Right lobe of liver (tissue), 6 donors: ENCODE data around the gene COPS4. TPM values are rescaled to one million over a fixed set of nuclear protein-coding genes. Genes with fewer than 3 reads are reported as not detected.

ENCODE experiments used
- ATAC-seq, 4 donors: fragments of 200-7000 bp; cut with Tn5 transposase; one replicate each; pipeline ENCODE4 v1.9.1; 2020; ENCODE audit warnings: mild to moderate bottlenecking in 4 of 4, moderate library complexity in 4 of 4
- DNase-seq, 3 donors: peaks; one replicate each; pipeline ENCODE4 v3.0.0-alpha.2; 2020
- H3K27ac ChIP-seq, 3 donors: fragments of 200-600 bp; one replicate each; pipeline ENCODE4 v1.8.0; 2022
- H3K27me3 ChIP-seq, 2 donors: fragments of 200-600 bp; one replicate each; pipeline ENCODE4 v1.8.0; 2022
- H3K36me3 ChIP-seq, 4 donors: fragments of 200-600 bp; sonication (generic) in 1 of 4; one replicate each; pipeline versions ENCODE4 v1.5.1 to v1.8.0; 2017 to 2022; ENCODE audit warnings: control low read depth in 1 of 4
- H3K4me1 ChIP-seq, 4 donors: fragments of 200-600 bp; sonication (generic) in 1 of 4; one replicate each; pipeline versions ENCODE4 v1.5.1 to v1.8.0; 2017 to 2022; ENCODE audit warnings: control low read depth in 1 of 4
- H3K4me3 ChIP-seq, 3 donors: fragments of 200-600 bp; one replicate each; pipeline ENCODE4 v1.8.0; 2022
- H3K9me3 ChIP-seq, 4 donors: fragments of 200-600 bp; sonication (generic) in 1 of 4; one replicate each; pipeline versions ENCODE4 v1.5.1 to v1.8.0; 2017 to 2022; ENCODE audit warnings: control low read depth in 1 of 4
- POLR2A ChIP-seq: fragments of 450-650 bp; IDR thresholded peaks from one replicate; pipeline ENCODE4 v1.6.1; 2017; ENCODE audit warnings: antibody characterized with exemption, mild to moderate bottlenecking
- WGBS: methylation state at CpG from one replicate; pipeline ENCODE4 v1.1.6; 2018; ENCODE audit warnings: low coverage, low lambda C conversion rate; ENCODE audit not compliant: insufficient coverage; ENCODE audit errors: missing lambda C conversion rate; 5-methylcytosine and 5-hydroxymethylcytosine counted together
- intact Hi-C, 2 donors: fragments of 100-400 bp; cut with DNase I; formaldehyde crosslinking; loops; one replicate each; pipeline versions ENCODE4 v1.11.2 to v1.14.1; 2022
- total RNA-seq, 6 experiments: library from RNA; depleted of rRNA in 2 of 6; stranded (reverse); fragments of >200 nt in 2 of 6; fragmentation: NEBNext Ultra II Directional in 3 of 6; extraction: Animal tissue kit (Norgen Biotek cat#: 25700) in 3 of 6; gene quantifications; one replicate each; pipeline versions ENCODE4 v1.1.0 to v1.2.4, GENCODE V29; 2016 to 2023
- TF ChIP-seq, protein P1 (sequence below), 4 donors: fragments of 200-600 bp in 3 of 4; fragments of 450-650 bp in 1 of 4; IDR thresholded peaks; one replicate each; pipeline versions ENCODE4 v1.5.1 to v1.8.0; 2016 to 2022; ENCODE audit warnings: antibody characterized with exemption in 4 of 4, mild to moderate bottlenecking in 2 of 4
- donor health status: DM: no; HTN: yes; CAD: no.
- donor health status: DM: no; HTN: no; CAD: no.
- donor health status: DM: no; HTN: no; CAD: no.
- donor health status: DM: no; HTN: yes; CAD: no.
- donor health status: DM: no; HTN: yes; CAD: no.

Gene COPS4
- total RNA-seq, 6 experiments from 2014 or later: 11.1 to 18.9 (median 14.7) TPM

DNA sequence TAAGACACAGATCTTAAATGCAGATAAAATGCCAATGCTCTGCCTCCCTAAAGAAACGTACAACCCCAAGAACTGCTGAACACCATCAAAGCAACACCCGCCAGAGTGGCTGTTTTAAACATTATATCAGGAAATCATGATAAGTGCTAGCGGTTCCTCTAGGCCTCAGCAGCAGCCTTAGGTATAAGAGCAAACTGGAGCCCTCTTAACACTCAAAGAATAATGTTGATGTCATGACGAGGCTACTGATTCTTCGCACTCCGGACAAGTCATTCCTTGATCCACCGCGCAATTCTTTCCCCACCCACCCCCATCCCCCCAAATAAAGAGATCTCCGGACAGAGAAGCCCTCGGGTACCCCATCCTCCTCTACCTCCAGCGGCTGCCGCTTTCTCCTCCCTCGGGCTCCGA, 24.9 kb upstream of the COPS4 start:
- TF ChIP-seq, protein P1, sequence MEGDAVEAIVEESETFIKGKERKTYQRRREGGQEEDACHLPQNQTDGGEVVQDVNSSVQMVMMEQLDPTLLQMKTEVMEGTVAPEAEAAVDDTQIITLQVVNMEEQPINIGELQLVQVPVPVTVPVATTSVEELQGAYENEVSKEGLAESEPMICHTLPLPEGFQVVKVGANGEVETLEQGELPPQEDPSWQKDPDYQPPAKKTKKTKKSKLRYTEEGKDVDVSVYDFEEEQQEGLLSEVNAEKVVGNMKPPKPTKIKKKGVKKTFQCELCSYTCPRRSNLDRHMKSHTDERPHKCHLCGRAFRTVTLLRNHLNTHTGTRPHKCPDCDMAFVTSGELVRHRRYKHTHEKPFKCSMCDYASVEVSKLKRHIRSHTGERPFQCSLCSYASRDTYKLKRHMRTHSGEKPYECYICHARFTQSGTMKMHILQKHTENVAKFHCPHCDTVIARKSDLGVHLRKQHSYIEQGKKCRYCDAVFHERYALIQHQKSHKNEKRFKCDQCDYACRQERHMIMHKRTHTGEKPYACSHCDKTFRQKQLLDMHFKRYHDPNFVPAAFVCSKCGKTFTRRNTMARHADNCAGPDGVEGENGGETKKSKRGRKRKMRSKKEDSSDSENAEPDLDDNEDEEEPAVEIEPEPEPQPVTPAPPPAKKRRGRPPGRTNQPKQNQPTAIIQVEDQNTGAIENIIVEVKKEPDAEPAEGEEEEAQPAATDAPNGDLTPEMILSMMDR (IDR thresholded peaks at IDR 0.05): no peak
- no peak for TF ChIP-seq POLR2A
- Histone ChIP-seq H3K27ac (peak overlapping the region; percentile 69 to 83 (median 76)), H3K4me3 (peak overlapping the region; percentile 75 to 85 (median 80)), H3K27me3 (no peaks in the 10 kb centered on the region), H3K9me3 (no peaks in the 10 kb centered on the region), H3K36me3 (no peaks in the 10 kb centered on the region), H3K4me1 (peaks cover 0 to 23% (median 11%) of the 10 kb centered on the region in 4 donors)
- under 1% methylated on average over 14 of the region's 14 CpGs for WGBS
- intact Hi-C loops: no loop called here
- ATAC-seq (peak in 1 of 4 donors; percentile 2), DNase-seq (no peak)

DNA sequence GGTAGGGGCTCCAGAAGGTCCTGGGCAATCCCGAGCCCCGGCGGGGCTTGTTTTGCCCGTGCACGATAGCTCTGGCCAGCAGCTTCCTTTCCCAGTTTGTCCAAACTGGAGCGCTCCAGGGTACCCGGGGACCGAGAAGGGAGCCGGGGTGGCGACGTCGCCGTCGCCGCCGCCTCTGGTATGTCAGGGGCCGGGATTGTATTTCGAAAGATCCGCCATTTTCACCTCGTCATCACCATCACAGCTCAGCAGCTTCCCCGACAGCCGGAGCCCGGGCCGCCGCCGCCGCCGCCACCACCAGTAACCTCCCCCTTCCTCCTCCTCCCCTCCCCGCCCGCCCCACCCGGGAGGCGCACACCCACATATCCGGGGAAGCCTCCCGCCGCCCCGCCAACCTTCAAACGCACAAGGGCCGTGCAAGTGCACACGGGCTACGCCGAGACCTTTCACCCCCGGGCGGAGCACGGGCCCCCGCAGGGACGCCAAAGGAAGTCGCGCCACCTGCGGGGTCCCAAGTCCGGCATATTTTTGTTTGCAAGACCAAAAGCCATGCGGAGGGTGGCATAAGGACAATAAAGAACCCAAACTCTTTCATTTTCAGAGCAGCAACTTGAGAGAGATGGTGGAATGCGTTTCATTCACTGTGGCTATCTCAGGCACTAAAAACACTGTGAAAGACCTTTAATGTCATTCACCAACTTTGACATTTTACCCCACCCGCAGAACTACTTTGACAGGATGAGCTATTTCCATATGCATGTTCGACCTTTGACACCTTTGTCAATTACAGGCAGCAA, 24.3 kb upstream of the COPS4 start, which contains the start of gene LIN54:
LIN54 (minus strand) TSS at position 302 of the 797 bp plus-strand sequence. CDS start 25,979 bp downstream, outside the sequence.
- Histone ChIP-seq H3K27ac (peak within 1 kb of the TSS; percentile 69 to 83 (median 76)), H3K4me1 (peaks cover 0 to 23% (median 11%) of the 10 kb centered on the region in 4 donors), H3K36me3 (no peaks in the 10 kb centered on the region), H3K27me3 (no peaks in the 10 kb centered on the region), H3K9me3 (no peaks in the 10 kb centered on the region), H3K4me3 (peak within 1 kb of the TSS; percentile 75 to 85 (median 80))
- 2% methylated on average over 15 of the region's 54 CpGs for WGBS
- DNase-seq (peak; percentile 87 to 89 (median 89)), ATAC-seq (peak; percentile 66 to 72 (median 70))
- TF ChIP-seq, protein P1 (IDR thresholded peaks at IDR 0.05): no peak
- TF ChIP-seq POLR2A: peak; percentile 27
- intact Hi-C loops: no loop called here

DNA sequence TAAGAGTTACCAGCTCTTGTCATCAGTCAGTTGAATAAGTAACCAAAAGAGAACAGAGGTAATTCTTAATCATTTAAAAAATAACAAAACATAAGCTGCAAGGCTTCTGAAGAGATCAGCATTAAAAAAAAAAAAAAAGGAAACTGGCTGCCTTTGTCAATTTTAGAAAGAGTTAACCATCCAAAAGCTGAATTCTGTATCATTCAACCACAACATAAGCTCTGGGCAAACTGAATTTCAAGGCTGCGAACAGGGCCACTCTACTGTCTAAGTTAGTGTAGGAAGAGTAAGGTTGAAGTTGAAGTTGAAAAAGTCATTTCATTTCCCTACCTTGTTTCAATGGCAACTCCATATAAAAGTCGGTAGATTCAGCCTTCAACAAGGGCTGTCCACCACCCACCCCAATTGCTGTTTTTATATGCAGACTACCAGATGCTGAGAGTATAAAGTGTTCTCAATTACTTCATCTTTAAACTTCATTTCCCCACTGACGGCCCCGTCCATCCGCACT, 23.2 kb upstream of the COPS4 start:
- DNase-seq (no peak), ATAC-seq (no peak)
- Histone ChIP-seq H3K9me3 (no peaks in the 10 kb centered on the region), H3K4me1 (peaks cover 0 to 23% (median 11%) of the 10 kb centered on the region in 4 donors), H3K4me3 (peak overlapping the region; percentile 65 to 85 (median 70)), H3K27ac (peak overlapping the region; percentile 67 to 76 (median 72)), H3K36me3 (no peaks in the 10 kb centered on the region), H3K27me3 (no peaks in the 10 kb centered on the region)
- 3% methylated on average over 5 of the region's 5 CpGs for WGBS
- TF ChIP-seq, protein P1 (IDR thresholded peaks at IDR 0.05): no peak
- no peak for TF ChIP-seq POLR2A
- intact Hi-C loops: no loop called here

DNA sequence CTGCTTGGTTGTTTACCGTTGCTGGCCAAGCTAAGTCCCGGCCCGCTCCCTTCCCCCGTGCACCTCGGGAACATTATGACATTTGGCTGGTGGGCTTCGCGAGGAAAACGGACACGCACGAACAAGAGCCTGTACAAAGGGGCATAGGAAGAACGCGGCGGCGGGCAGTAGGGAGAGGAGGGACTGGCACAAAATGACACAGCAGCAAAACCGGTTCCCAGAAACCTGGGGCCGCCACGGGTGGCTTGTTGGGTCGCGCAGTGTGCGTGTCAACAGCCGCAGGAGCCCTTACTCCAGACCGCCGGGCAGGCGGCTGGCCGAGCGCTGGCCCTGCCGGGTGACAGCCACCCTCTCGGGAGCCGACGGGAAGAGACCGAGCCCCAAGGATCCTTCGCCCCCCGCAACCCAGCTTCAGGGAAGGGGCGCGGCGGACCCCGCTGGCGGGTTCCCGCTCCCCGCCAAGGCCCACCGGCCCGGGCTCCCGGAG, 22.7 kb upstream of the COPS4 start:
- peak overlapping the region; percentile 65 to 85 (median 70) for H3K4me3 ChIP-seq
- ATAC-seq (peak in 1 of 4 donors; percentile 1), DNase-seq (peak; percentile 43 to 69 (median 55))
- peak overlapping the region; percentile 67 to 76 (median 72) for H3K27ac ChIP-seq
- H3K9me3 ChIP-seq: no peaks in the 10 kb centered on the region
- H3K36me3 ChIP-seq: no peaks in the 10 kb centered on the region
- intact Hi-C loops: no loop called here
- WGBS: 0% methylated on average over 13 of the region's 43 CpGs
- TF ChIP-seq, protein P1 (IDR thresholded peaks at IDR 0.05): no peak
- TF ChIP-seq POLR2A: no peak
- no peaks in the 10 kb centered on the region for H3K27me3 ChIP-seq
- peaks cover 0 to 23% (median 11%) of the 10 kb centered on the region in 4 donors for H3K4me1 ChIP-seq
